Measurements from ENCODE around the gene DCHS1. TPM values are rescaled to one million over a fixed set of nuclear protein-coding genes. Genes with fewer than 3 reads are reported as not detected.

DCHS1 gene
- total and polyA plus RNA-seq, 2 of the 13 experiments (the other 11 are each of a cell fraction or from before 2014, with no cell fraction given): under 0.01 to 0.03 TPM

- peak; percentile 81 for TF ChIP-seq SALL1 (CRISPR knock-in tag; IDR thresholded peaks at IDR 0.05)
- peak; percentile 91; the same call in 1 of the 2 replicates for TF ChIP-seq ZSCAN21 (CRISPR knock-in tag; IDR thresholded peaks at IDR 0.05; ENCODE audit: borderline replicate concordance)
- peak in 1 of 2 experiments; percentile 93; a peak in 2 of 4 replicates for TF ChIP-seq KLF16 (CRISPR knock-in tag; IDR thresholded peaks at IDR 0.05)
- TF ChIP-seq FOXJ3 (CRISPR knock-in tag; IDR thresholded peaks at IDR 0.05; ENCODE audit: borderline replicate concordance): peak; percentile 21; the same call in 1 of the 2 replicates
- TF ChIP-seq, protein P1, sequence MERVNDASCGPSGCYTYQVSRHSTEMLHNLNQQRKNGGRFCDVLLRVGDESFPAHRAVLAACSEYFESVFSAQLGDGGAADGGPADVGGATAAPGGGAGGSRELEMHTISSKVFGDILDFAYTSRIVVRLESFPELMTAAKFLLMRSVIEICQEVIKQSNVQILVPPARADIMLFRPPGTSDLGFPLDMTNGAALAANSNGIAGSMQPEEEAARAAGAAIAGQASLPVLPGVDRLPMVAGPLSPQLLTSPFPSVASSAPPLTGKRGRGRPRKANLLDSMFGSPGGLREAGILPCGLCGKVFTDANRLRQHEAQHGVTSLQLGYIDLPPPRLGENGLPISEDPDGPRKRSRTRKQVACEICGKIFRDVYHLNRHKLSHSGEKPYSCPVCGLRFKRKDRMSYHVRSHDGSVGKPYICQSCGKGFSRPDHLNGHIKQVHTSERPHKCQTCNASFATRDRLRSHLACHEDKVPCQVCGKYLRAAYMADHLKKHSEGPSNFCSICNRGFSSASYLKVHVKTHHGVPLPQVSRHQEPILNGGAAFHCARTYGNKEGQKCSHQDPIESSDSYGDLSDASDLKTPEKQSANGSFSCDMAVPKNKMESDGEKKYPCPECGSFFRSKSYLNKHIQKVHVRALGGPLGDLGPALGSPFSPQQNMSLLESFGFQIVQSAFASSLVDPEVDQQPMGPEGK (CRISPR knock-in tag; IDR thresholded peaks at IDR 0.05): peak; percentile 39; the same call in 1 of the 2 replicates
- TF ChIP-seq, protein P2, sequence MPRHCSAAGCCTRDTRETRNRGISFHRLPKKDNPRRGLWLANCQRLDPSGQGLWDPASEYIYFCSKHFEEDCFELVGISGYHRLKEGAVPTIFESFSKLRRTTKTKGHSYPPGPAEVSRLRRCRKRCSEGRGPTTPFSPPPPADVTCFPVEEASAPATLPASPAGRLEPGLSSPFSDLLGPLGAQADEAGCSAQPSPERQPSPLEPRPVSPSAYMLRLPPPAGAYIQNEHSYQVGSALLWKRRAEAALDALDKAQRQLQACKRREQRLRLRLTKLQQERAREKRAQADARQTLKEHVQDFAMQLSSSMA (CRISPR knock-in tag; IDR thresholded peaks at IDR 0.05): no peak
- peak; percentile 90 for TF ChIP-seq ZSCAN25 (CRISPR knock-in tag; IDR thresholded peaks at IDR 0.05)
- TF ChIP-seq, protein P3, sequence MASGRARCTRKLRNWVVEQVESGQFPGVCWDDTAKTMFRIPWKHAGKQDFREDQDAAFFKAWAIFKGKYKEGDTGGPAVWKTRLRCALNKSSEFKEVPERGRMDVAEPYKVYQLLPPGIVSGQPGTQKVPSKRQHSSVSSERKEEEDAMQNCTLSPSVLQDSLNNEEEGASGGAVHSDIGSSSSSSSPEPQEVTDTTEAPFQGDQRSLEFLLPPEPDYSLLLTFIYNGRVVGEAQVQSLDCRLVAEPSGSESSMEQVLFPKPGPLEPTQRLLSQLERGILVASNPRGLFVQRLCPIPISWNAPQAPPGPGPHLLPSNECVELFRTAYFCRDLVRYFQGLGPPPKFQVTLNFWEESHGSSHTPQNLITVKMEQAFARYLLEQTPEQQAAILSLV (CRISPR knock-in tag; IDR thresholded peaks at IDR 0.05; ENCODE audit: borderline replicate concordance): peak; percentile 81
- 0 out of 2 replicates have a peak, but pooled peaks have one; percentile 20 for TF ChIP-seq HNRNPL (IDR thresholded peaks at IDR 0.05; ENCODE audit: low read depth, low read length)
- no peak for TF ChIP-seq HMG20A (CRISPR knock-in tag; IDR thresholded peaks at IDR 0.05; ENCODE audit: borderline replicate concordance)
- peak; percentile 99 for TF ChIP-seq TGIF2 (CRISPR knock-in tag; IDR thresholded peaks at IDR 0.05)
- 0 out of 2 replicates have a peak, but pooled peaks have one; percentile 15 for TF ChIP-seq ZBTB7B (CRISPR knock-in tag; IDR thresholded peaks at IDR 0.05)
- no peak for TF ChIP-seq HIC2 (CRISPR knock-in tag; IDR thresholded peaks at IDR 0.05; ENCODE audit: low read depth)
- peak; percentile 51; the same call in 1 of the 2 replicates for TF ChIP-seq BCL6 (CRISPR knock-in tag; IDR thresholded peaks at IDR 0.05)
- TF ChIP-seq KMT2A (CRISPR knock-in tag; IDR thresholded peaks at IDR 0.05): peak; percentile 95
- TF ChIP-seq HCFC1 (IDR thresholded peaks at IDR 0.05; ENCODE audit: low read depth, low read length): peak; percentile 50; the same call in 1 of the 2 replicates
- peak; percentile 38; the same call in 1 of the 2 replicates for TF ChIP-seq ZNF790 (CRISPR knock-in tag; IDR thresholded peaks at IDR 0.05; ENCODE audit: borderline replicate concordance)
- TF ChIP-seq POGZ (CRISPR knock-in tag; IDR thresholded peaks at IDR 0.05): peak; percentile 84
- peak; percentile 93; the same call in 1 of the 2 replicates for TF ChIP-seq IRX3 (CRISPR knock-in tag; IDR thresholded peaks at IDR 0.05; ENCODE audit: borderline replicate concordance, low read depth)
- TF ChIP-seq ZFP90 (CRISPR knock-in tag; IDR thresholded peaks at IDR 0.05; ENCODE audit: borderline replicate concordance): no peak
- peak; percentile 24 for TF ChIP-seq IKZF4 (CRISPR knock-in tag; IDR thresholded peaks at IDR 0.05; ENCODE audit: borderline replicate concordance, low read depth, not compliant biosample characterization)
- TF ChIP-seq PLSCR1 (CRISPR knock-in tag; IDR thresholded peaks at IDR 0.05; ENCODE audit: borderline replicate concordance): 0 out of 2 replicates have a peak, but pooled peaks have one; percentile 54
These were observed 52.1 kb downstream of the DCHS1 start, which contains the start of the genes ILK and RRP8 (continued) for GRCh38 chr11:6603287-6604080.
